Neutrophil (primary cell): ENCODE data around the gene CHCHD4.

ENCODE experiments used
- H3K27ac ChIP-seq: fragments of 200-600 bp; sonication (generic); 2 replicates; pipeline ENCODE4 v1.5.1; 2016; ENCODE audit warnings: mild to moderate bottlenecking, moderate library complexity
- H3K27me3 ChIP-seq: fragments of 200-600 bp; sonication (generic); 2 replicates; pipeline ENCODE4 v1.6.0; 2016; ENCODE audit warnings: mild to moderate bottlenecking
- H3K36me3 ChIP-seq: fragments of 200-600 bp; sonication (generic); 2 replicates; pipeline ENCODE4 v1.5.1; 2017
- H3K4me1 ChIP-seq, 2 experiments: fragments of 200-600 bp in 1 of 2; sonication (generic) in 1 of 2; 1 replicate in 1 of 2; 2 replicates in 1 of 2; pipeline versions ENCODE4 v1.5.1 to v1.6.1; 2013 to 2016; ENCODE audit warnings: low read depth in 1 of 2, low read length in 1 of 2, mild to moderate bottlenecking in 1 of 2, moderate library complexity in 1 of 2; ENCODE audit not compliant: control insufficient read depth in 1 of 2, insufficient read depth in 1 of 2
- H3K4me3 ChIP-seq, 2 experiments: fragments of 200-600 bp in 1 of 2; sonication (generic) in 1 of 2; 1 replicate in 1 of 2; 2 replicates in 1 of 2; pipeline ENCODE4 v1.5.1; 2013 to 2016; ENCODE audit warnings: low read depth in 1 of 2, low read length in 1 of 2, mild to moderate bottlenecking in 1 of 2, moderate library complexity in 1 of 2
- H3K9me3 ChIP-seq: fragments of 200-600 bp; sonication (generic); 2 replicates; pipeline ENCODE4 v1.5.1; 2016
- TF ChIP-seq, protein P1 (sequence below): fragments of 200-600 bp; sonication (generic); IDR thresholded peaks from 2 replicates; pipeline ENCODE4 v1.5.1; 2016; ENCODE audit warnings: antibody characterized with exemption

Gene CHCHD4

DNA sequence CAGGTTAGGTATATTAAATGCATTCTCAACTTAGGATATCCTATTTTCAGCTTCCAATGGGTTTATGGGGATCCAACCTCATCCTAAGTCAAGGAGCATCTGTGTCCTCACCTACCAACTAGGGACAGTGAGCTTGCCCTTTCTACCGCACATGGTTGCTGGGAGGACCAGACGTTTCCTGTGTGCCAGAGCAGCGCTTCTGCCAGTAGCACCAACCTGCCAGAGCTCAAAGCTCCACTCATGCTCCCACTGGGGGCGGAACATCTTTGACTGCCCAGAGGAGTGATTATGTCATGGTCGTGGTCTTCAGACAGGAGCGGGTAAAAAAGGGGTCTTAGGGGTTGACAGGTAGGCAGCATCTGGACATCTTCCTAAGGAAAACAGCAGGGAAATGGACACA is 29.0 kb upstream of the CHCHD4 start:
- Histone ChIP-seq H3K4me3 (no peak overlapping the region), H3K27me3 (no peaks in the 10 kb centered on the region), H3K9me3 (no peaks in the 10 kb centered on the region), H3K27ac (no peak overlapping the region), H3K36me3 (peaks cover 72% of the 10 kb centered on the region), H3K4me1 (no peaks in the 10 kb centered on the region)
- TF ChIP-seq, protein P1, sequence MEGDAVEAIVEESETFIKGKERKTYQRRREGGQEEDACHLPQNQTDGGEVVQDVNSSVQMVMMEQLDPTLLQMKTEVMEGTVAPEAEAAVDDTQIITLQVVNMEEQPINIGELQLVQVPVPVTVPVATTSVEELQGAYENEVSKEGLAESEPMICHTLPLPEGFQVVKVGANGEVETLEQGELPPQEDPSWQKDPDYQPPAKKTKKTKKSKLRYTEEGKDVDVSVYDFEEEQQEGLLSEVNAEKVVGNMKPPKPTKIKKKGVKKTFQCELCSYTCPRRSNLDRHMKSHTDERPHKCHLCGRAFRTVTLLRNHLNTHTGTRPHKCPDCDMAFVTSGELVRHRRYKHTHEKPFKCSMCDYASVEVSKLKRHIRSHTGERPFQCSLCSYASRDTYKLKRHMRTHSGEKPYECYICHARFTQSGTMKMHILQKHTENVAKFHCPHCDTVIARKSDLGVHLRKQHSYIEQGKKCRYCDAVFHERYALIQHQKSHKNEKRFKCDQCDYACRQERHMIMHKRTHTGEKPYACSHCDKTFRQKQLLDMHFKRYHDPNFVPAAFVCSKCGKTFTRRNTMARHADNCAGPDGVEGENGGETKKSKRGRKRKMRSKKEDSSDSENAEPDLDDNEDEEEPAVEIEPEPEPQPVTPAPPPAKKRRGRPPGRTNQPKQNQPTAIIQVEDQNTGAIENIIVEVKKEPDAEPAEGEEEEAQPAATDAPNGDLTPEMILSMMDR, result no peak

DNA sequence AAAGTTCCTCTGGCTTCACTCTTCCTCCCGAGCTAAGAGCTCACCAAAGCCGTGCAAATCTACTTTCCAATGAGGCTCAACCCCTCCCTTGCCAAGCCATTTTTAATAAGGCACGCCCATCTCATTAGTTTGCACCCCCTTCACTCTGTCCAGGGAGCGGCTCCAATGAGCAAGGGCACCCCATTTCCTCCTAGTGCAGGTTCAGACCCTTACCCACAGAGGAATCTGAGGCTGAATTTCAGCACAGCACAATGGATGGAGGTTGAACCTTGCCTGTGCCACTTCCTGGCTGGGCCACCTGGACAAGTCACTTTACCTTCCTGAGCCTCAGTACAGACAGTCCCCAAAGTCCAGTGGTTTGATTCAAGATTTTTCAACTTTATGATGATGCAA is 28.3 kb upstream of the CHCHD4 start:
- Histone ChIP-seq H3K27ac (no peak overlapping the region), H3K4me3 (no peak overlapping the region), H3K27me3 (no peaks in the 10 kb centered on the region), H3K4me1 (no peaks in the 10 kb centered on the region), H3K36me3 (peaks cover 72% of the 10 kb centered on the region), H3K9me3 (no peaks in the 10 kb centered on the region)
- TF ChIP-seq, protein P1, result no peak

DNA sequence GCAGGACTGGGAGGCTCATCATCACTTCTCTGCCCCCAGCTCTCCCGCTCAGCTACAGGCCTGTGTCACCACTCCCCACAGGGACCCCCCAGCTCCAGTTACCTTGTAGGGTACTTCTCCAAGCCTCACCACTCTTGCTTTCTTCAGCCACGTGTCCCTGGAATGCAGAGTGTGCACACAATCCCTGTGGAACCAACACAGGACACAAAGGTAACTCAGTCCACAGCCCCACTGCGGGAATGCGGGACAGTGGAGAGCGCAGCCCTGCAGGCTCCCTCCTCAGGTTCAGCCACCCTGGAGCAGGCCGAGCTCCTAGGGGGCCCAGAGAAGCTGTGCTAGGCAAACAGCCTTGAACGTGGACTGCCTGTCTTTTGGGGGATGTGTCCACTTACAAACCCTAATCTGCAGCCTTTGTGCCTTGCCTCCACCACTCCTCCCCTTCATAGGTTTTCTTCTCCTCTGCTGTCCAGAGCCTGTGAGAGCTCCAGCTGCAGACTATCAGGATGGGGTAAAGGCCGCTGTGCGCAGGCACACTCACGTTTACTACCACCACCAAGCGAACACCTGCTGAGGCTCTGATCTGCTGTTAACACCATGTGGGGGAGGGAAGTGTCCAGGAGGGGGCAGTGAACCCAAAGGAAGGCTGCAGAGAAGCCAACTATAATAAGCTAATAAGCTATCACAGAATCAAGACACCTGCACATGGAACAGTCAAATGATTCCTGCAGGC is 27.7 kb upstream of the CHCHD4 start:
- TF ChIP-seq, protein P1, result no peak
- Histone ChIP-seq H3K4me1 (peaks cover 0 to 1% of the 10 kb centered on the region in 2 experiments), H3K36me3 (peaks cover 72% of the 10 kb centered on the region), H3K4me3 (no peak overlapping the region), H3K27ac (no peak overlapping the region), H3K9me3 (no peaks in the 10 kb centered on the region), H3K27me3 (no peaks in the 10 kb centered on the region)

DNA sequence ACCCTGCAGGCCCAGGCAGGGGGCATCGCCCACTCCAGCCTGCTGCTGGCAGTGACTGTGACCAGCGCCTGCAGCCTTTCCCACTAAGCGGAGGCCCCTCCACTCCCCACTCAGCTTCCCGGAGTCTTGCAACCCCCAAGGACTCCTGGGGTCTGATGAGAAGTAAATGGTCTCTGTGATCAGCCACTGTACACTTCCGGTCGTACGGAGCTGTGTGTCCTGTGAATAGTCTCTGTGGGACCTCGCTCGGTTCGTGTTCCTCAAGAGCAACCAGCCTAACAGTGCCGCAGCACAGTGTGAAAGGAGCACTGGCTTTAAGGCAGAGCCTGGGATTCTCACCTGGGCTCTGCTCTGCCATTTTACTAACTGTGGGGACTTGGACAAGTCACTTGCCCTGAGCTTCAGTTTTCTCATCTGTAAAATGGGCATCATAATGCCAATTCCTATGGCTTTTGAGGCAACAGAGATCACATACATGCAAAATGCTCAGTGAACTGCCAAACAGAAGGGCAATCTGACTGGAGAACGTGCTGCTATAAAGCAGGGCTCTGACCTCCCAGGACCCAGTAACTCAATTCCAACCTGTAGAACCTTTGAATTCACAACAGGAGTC is 26.9 kb upstream of the CHCHD4 start:
- TF ChIP-seq, protein P1, result no peak
- Histone ChIP-seq H3K4me1 (peaks cover 7 to 9% of the 10 kb centered on the region in 2 experiments), H3K27ac (peak overlapping the region; percentile 30), H3K9me3 (no peaks in the 10 kb centered on the region), H3K27me3 (no peaks in the 10 kb centered on the region), H3K36me3 (peaks cover 70% of the 10 kb centered on the region), H3K4me3 (no peak overlapping the region)

DNA sequence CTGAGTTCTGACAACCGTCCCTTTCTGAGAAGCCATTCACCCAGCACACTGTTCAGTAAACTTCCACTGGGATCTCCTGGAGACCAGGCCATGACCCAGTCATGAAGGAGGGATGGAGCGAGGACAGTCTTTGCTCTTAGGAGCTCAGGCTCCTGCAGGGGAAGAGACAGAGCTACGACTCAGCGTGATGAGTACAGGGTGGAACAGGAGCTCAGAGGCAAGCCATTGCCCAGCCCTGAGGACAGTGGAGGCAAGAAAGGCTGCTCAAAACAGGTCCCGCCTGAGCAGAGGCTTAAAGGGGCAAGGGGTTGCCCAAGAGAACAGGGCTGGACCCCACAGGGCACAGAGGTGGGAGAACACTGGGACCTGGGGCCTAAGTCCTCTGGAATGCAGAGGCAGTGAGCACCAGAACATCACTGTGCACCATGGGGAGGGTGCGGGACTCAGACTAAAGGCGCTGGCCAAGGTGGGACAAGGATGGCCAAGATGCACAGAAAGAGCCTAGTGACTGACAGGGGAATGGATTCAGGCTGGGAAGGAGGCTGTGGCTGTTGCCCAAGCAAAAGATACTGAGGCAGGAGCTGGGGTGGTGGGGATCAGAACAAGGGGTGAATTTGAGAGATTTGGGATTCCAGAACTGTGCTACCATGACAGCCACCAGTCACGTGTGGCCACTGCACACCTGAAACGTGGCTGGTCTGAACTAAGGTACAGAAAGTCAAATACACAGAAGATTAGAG is 26.0 kb upstream of the CHCHD4 start:
- Histone ChIP-seq H3K9me3 (no peaks in the 10 kb centered on the region), H3K27me3 (no peaks in the 10 kb centered on the region), H3K27ac (peak overlapping the region; percentile 30), H3K4me1 (peaks cover 16 to 18% of the 10 kb centered on the region in 2 experiments), H3K36me3 (peaks cover 73% of the 10 kb centered on the region), H3K4me3 (no peak overlapping the region)
- TF ChIP-seq, protein P1, result no peak
